ENCODE measurements around the gene FITM1.

DNA sequence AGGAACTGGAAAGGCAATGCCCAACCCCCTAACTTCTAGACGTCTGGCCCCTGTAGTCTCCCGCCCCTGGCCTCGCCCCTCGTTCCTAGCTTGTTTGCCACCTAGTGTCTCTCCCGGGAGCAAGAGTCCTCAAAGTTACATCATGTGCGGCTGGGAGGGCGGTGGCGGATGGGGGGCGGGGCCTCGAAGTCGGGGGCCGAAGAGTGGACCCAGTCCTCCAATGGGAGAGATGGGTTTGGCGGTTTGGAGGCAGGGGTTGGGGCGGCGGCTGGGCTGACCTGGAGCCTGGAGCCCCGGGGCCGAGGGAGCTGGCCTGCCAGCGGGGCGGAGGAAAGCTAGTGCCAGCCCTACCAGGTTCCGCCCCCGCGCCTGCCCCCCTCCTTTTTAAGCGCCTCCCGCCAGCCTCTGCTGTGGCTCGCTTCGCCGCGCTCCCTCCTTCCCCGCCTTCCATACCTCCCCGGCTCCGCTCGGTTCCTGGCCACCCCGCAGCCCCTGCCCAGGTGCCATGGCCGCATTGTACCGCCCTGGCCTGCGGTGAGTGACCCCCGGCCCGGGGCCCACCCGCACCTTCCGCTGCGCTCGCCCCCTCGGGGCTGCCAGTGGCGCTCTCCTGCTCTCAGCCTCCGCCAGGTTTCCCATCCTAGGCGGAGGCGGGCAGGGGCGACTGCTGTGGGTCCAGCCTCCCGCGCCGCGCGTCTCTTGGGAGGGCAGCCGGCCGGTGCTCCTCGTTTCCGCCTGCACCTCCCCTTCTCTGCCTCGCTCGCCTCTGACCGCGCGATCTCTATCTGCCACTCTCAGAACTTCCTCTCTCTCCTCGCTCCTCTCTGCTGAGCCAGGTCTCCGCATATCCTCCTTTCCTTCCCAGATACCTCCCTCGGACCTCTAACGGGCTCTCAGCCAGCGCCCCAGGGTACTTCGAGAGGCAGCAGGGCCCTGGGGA lies 36.3 kb upstream of the FITM1 start, which contains the start of gene PCK2:
- TF ChIP-seq, protein P1, sequence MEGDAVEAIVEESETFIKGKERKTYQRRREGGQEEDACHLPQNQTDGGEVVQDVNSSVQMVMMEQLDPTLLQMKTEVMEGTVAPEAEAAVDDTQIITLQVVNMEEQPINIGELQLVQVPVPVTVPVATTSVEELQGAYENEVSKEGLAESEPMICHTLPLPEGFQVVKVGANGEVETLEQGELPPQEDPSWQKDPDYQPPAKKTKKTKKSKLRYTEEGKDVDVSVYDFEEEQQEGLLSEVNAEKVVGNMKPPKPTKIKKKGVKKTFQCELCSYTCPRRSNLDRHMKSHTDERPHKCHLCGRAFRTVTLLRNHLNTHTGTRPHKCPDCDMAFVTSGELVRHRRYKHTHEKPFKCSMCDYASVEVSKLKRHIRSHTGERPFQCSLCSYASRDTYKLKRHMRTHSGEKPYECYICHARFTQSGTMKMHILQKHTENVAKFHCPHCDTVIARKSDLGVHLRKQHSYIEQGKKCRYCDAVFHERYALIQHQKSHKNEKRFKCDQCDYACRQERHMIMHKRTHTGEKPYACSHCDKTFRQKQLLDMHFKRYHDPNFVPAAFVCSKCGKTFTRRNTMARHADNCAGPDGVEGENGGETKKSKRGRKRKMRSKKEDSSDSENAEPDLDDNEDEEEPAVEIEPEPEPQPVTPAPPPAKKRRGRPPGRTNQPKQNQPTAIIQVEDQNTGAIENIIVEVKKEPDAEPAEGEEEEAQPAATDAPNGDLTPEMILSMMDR (IDR thresholded peaks at IDR 0.05): peak in 1 of 3 donors; percentile 20
- TF ChIP-seq POLR2A (IDR thresholded peaks at IDR 0.05): no peak
